ENCODE results near the gene SUMO4. TPM values are rescaled to one million over a fixed set of nuclear protein-coding genes. Genes with fewer than 3 reads are reported as not detected.

Gene SUMO4
- total RNA-seq, 1 donor from 2014 or later, result 0.82 TPM

DNA sequence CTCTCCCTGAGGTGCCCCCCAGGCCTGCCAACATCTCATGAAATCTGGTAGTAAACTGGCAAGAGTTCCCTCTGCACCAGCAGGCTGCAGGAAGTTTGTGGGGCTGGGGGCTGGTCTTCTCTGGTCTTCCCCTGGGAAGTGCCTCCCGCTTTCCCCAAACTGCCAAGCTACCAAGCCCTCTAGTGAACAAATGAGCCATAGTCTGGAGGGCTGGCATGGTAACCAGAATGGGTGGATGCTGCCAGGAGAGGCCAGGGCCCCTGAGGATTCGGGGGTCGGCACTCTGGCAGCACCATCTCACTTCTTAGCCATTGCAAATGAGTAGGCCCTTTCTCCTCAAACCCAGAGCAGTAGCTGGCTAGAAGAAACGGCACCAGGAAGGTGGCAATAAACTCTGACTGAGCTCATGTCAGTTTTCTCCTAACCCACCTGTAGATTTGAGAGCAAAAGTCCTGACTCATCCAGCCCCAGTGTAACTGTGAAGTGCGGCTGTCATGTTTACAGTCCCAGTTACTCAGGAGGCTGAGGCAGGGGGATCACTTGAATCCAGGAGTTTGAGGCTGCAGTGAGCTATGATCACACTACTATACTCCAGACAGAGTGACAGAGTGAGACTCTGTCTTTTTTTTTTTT is 48.9 kb downstream of the SUMO4 start:
- Mint-ChIP-seq H3K9me3 (no peaks in the 10 kb centered on the region), H3K27me3 (ENCODE audit: insufficient read depth, low read depth) (peaks cover 24% of the 10 kb centered on the region), H3K4me3 (no peak overlapping the region), H3K4me1 (peaks cover 6% of the 10 kb centered on the region), H3K27ac (no peak overlapping the region), H3K36me3 (no peaks in the 10 kb centered on the region)
- no peaks in the 10 kb centered on the region for H3K36me3 ChIP-seq
- no peak for DNase-seq (ENCODE audit: low spot score)
- no peak overlapping the region for H2AFZ ChIP-seq (replicated peaks)
- H3K79me2 ChIP-seq (ENCODE audit: low read depth), result no peaks in the 10 kb centered on the region
- peaks cover 52% of the 10 kb centered on the region for H3K27me3 ChIP-seq
- H3K27ac ChIP-seq, result no peak overlapping the region
- H3K4me3 ChIP-seq, result no peak overlapping the region
- peaks cover 10% of the 10 kb centered on the region for H3K4me1 ChIP-seq
- no peaks in the 10 kb centered on the region for H3F3A ChIP-seq (ENCODE audit: low read depth)
- H3K9me3 ChIP-seq (ENCODE audit: low read depth), result no peaks in the 10 kb centered on the region
- no peak for TF ChIP-seq EZH2phosphoT487 (IDR thresholded peaks at IDR 0.05)
- TF ChIP-seq CTCF (IDR thresholded peaks at IDR 0.05), result no peak
- no peak for TF ChIP-seq EZH2 (IDR thresholded peaks at IDR 0.05)
- no peak overlapping the region for H3K4me2 ChIP-seq
- no peak overlapping the region for H3K9ac ChIP-seq
- H4K20me1 ChIP-seq (ENCODE audit: low read depth), result no peaks in the 10 kb centered on the region

GRCh38 chr6:149449831-149450678 is 50.0 kb downstream of the SUMO4 start:
- H3K27ac Mint-ChIP-seq, result no peak overlapping the region
- no peaks in the 10 kb centered on the region for H3K36me3 Mint-ChIP-seq
- H3K27me3 Mint-ChIP-seq (ENCODE audit: insufficient read depth, low read depth), result peaks cover 21% of the 10 kb centered on the region
- no peaks in the 10 kb centered on the region for H3K9me3 ChIP-seq (ENCODE audit: low read depth)
- H3K27ac ChIP-seq, result no peak overlapping the region
- H3K4me1 Mint-ChIP-seq, result peaks cover 7% of the 10 kb centered on the region
- H3F3A ChIP-seq (ENCODE audit: low read depth), result no peaks in the 10 kb centered on the region
- no peak for DNase-seq (ENCODE audit: low spot score)
- H3K9ac ChIP-seq, result no peak overlapping the region
- peaks cover 58% of the 10 kb centered on the region for H3K27me3 ChIP-seq
- H3K4me1 ChIP-seq, result peaks cover 10% of the 10 kb centered on the region
- H3K4me3 ChIP-seq, result peak overlapping the region; percentile 47
- H3K4me3 Mint-ChIP-seq, result peak overlapping the region; percentile 71
- H3K9me3 Mint-ChIP-seq, result no peaks in the 10 kb centered on the region
- peak overlapping the region; percentile 98 for H2AFZ ChIP-seq (replicated peaks)
- no peaks in the 10 kb centered on the region for H3K36me3 ChIP-seq
- H3K79me2 ChIP-seq (ENCODE audit: low read depth), result no peaks in the 10 kb centered on the region
- no peaks in the 10 kb centered on the region for H4K20me1 ChIP-seq (ENCODE audit: low read depth)
- TF ChIP-seq EZH2phosphoT487 (IDR thresholded peaks at IDR 0.05) (no peak), CTCF (IDR thresholded peaks at IDR 0.05) (no peak), EZH2 (IDR thresholded peaks at IDR 0.05) (no peak)
- peak overlapping the region; percentile 83 for H3K4me2 ChIP-seq

Other genes with a start within 250 kb of the SUMO4 start
- 49.2 and 70.9 TPM in 2 replicates for gene TAB2, start 82.5 kb upstream of the SUMO4 start, total RNA-seq (ENCODE audit: low replicate concordance)
- gene ZC3H12D, start 84.8 kb downstream of the SUMO4 start, total RNA-seq (ENCODE audit: low replicate concordance), result 0.03 TPM in 1 of 2 replicates, not detected in the other
- gene PPIL4, start 145.8 kb downstream of the SUMO4 start, total RNA-seq (ENCODE audit: low replicate concordance), result 41.6 and 80.6 TPM in 2 replicates
- gene GINM1, start 166.1 kb downstream of the SUMO4 start, total RNA-seq (ENCODE audit: low replicate concordance), result 26.9 and 35.7 TPM in 2 replicates
- 18.9 and 20.2 TPM in 2 replicates for gene KATNA1, start 248.5 kb downstream of the SUMO4 start, total RNA-seq (ENCODE audit: low replicate concordance)

Data from neural progenitor cell (in vitro differentiated cells).